ENCODE measurements around the gene PRSS22.
A peak's percentile ranks its signal among the peaks of the same experiment; 100 is the strongest.

Gene PRSS22

GRCh38 chr16:2904922-2905240, 46.9 kb upstream of the PRSS22 start:
- Histone ChIP-seq H3K9ac (peak overlapping the region; percentile 35; the same call in 1 of the 2 replicates), H4K20me1 (ENCODE audit: insufficient read depth) (no peaks in the 10 kb centered on the region), H3K4me2 (peak overlapping the region; percentile 93), H3K4me3 (IDR thresholded peaks at IDR 0.05; ENCODE audit: insufficient read depth, low read depth, low read length) (no peak overlapping the region), H3K4me1 (ENCODE audit: low read depth, poor library complexity, severe bottlenecking) (peaks cover 22% of the 10 kb centered on the region), H3K27me3 (ENCODE audit: insufficient read depth, low read depth) (peaks cover 13% of the 10 kb centered on the region), H3K27ac (peak overlapping the region; percentile 32; the same call in 1 of the 2 replicates), H3K79me2 (ENCODE audit: insufficient read depth, low read depth) (no peaks in the 10 kb centered on the region), H2AFZ (ENCODE audit: low read depth) (peak overlapping the region; percentile 55), H3K36me3 (ENCODE audit: insufficient read depth) (no peaks in the 10 kb centered on the region)
- no peak for TF ChIP-seq CTCF (conservative IDR thresholded peaks at IDR 0.05; ENCODE audit: low read depth, low read length)

- Histone ChIP-seq H3K4me2 (peak overlapping the region; percentile 93), H3K27me3 (ENCODE audit: insufficient read depth, low read depth) (peaks cover 9% of the 10 kb centered on the region), H3K4me1 (ENCODE audit: low read depth, poor library complexity, severe bottlenecking) (peaks cover 22% of the 10 kb centered on the region), H3K36me3 (ENCODE audit: insufficient read depth) (no peaks in the 10 kb centered on the region), H3K27ac (peak overlapping the region; percentile 32), H3K9ac (peak overlapping the region; percentile 35; the same call in 1 of the 2 replicates), H2AFZ (ENCODE audit: low read depth) (peak overlapping the region; percentile 55), H3K79me2 (ENCODE audit: insufficient read depth, low read depth) (no peaks in the 10 kb centered on the region), H4K20me1 (ENCODE audit: insufficient read depth) (no peaks in the 10 kb centered on the region), H3K4me3 (IDR thresholded peaks at IDR 0.05; ENCODE audit: insufficient read depth, low read depth, low read length) (no peak overlapping the region)
- peak; percentile 81 for TF ChIP-seq CTCF (conservative IDR thresholded peaks at IDR 0.05; ENCODE audit: low read depth, low read length)
These were observed 46.3 kb upstream of the PRSS22 start for GRCh38 chr16:2904100-2904921.

- Histone ChIP-seq H4K20me1 (ENCODE audit: insufficient read depth) (no peaks in the 10 kb centered on the region), H3K4me2 (no peak overlapping the region), H3K36me3 (ENCODE audit: insufficient read depth) (no peaks in the 10 kb centered on the region), H3K27me3 (ENCODE audit: insufficient read depth, low read depth) (no peaks in the 10 kb centered on the region), H2AFZ (ENCODE audit: low read depth) (no peak overlapping the region), H3K4me3 (IDR thresholded peaks at IDR 0.05; ENCODE audit: insufficient read depth, low read depth, low read length) (no peak overlapping the region), H3K9ac (no peak overlapping the region), H3K4me1 (ENCODE audit: low read depth, poor library complexity, severe bottlenecking) (peaks cover 18% of the 10 kb centered on the region), H3K79me2 (ENCODE audit: insufficient read depth, low read depth) (no peaks in the 10 kb centered on the region), H3K27ac (no peak overlapping the region)
- TF ChIP-seq CTCF (conservative IDR thresholded peaks at IDR 0.05; ENCODE audit: low read depth, low read length): no peak
These were observed 44.6 kb upstream of the PRSS22 start for GRCh38 chr16:2902337-2903130.

- Histone ChIP-seq H3K4me2 (no peak overlapping the region), H3K9ac (no peak overlapping the region), H3K27me3 (ENCODE audit: insufficient read depth, low read depth) (no peaks in the 10 kb centered on the region), H3K27ac (no peak overlapping the region), H3K4me3 (IDR thresholded peaks at IDR 0.05; ENCODE audit: insufficient read depth, low read depth, low read length) (no peak overlapping the region), H2AFZ (ENCODE audit: low read depth) (no peak overlapping the region), H3K4me1 (ENCODE audit: low read depth, poor library complexity, severe bottlenecking) (peaks cover 6% of the 10 kb centered on the region), H3K79me2 (ENCODE audit: insufficient read depth, low read depth) (no peaks in the 10 kb centered on the region), H4K20me1 (ENCODE audit: insufficient read depth) (no peaks in the 10 kb centered on the region), H3K36me3 (ENCODE audit: insufficient read depth) (no peaks in the 10 kb centered on the region)
- TF ChIP-seq CTCF (conservative IDR thresholded peaks at IDR 0.05; ENCODE audit: low read depth, low read length): no peak
These were observed 42.6 kb upstream of the PRSS22 start for GRCh38 chr16:2900526-2901075.
